WTC11 (cell line): ENCODE results near the gene GALNT16.

Experiments used
- ATF3 ChIP-seq: sonication (generic); formaldehyde crosslinking; conservative IDR thresholded peaks from 2 replicates; pipeline ENCODE4 v1.8.1; 2022; ENCODE audit warnings: mild to moderate bottlenecking, missing genetic modification reagents
- CTCF ChIP-seq: fragments of 200-600 bp; IDR thresholded peaks from 2 replicates; pipeline ENCODE4 v1.8.0; 2022; ENCODE audit warnings: antibody characterized with exemption
- ELF4 ChIP-seq: sonication (generic); formaldehyde crosslinking; IDR thresholded peaks from 2 replicates; pipeline ENCODE4 v1.8.1; 2022; ENCODE audit warnings: low read depth, mild to moderate bottlenecking, moderate library complexity, missing genetic modification reagents
- EMX1 ChIP-seq: fragments of 250-450 bp; sonication (Bioruptor Pico); IDR thresholded peaks from 2 replicates; pipeline ENCODE4 v1.8.0; 2021; ENCODE audit warnings: mild to moderate bottlenecking
- NFYB ChIP-seq: sonication (generic); formaldehyde crosslinking; conservative IDR thresholded peaks from 2 replicates; pipeline ENCODE4 v1.8.0; 2022; ENCODE audit warnings: low read depth, missing genetic modification reagents
- TCF7 ChIP-seq: sonication (generic); formaldehyde crosslinking; IDR thresholded peaks from 2 replicates; pipeline ENCODE4 v1.8.0; 2022; ENCODE audit warnings: mild to moderate bottlenecking, low read depth, missing genetic modification reagents, moderate library complexity
- TF ChIP-seq, protein P1 (sequence below): fragments of 250-450 bp; sonication (Bioruptor Pico); IDR thresholded peaks from 2 replicates; pipeline ENCODE4 v1.8.0; 2021; ENCODE audit warnings: mild to moderate bottlenecking

DNA sequence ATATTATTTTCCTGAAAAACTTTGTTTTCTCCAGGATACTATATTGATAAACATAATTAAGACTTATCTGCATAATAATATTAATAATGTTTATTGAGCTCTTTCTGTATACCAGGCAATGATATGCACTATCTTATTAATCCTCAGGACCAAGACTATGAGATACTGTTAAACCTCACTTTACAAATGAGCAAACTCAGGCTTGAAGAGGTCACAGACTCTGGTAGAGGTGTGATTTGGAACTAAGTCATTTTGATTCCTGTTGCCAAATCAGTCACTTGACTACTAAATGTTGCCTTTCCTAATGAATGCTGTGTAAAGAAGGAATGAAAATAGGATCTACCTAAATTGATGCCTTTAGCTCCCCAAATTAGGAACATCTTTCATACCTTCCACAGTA lies 145.8 kb downstream of the GALNT16 start:
- no peak for TF ChIP-seq NFYB (CRISPR knock-in tag)
- no peak for TF ChIP-seq TCF7 (CRISPR knock-in tag)
- TF ChIP-seq ATF3 (CRISPR knock-in tag): no peak
- TF ChIP-seq EMX1 (CRISPR knock-in tag): no peak
- TF ChIP-seq CTCF: no peak
- TF ChIP-seq, protein P1, sequence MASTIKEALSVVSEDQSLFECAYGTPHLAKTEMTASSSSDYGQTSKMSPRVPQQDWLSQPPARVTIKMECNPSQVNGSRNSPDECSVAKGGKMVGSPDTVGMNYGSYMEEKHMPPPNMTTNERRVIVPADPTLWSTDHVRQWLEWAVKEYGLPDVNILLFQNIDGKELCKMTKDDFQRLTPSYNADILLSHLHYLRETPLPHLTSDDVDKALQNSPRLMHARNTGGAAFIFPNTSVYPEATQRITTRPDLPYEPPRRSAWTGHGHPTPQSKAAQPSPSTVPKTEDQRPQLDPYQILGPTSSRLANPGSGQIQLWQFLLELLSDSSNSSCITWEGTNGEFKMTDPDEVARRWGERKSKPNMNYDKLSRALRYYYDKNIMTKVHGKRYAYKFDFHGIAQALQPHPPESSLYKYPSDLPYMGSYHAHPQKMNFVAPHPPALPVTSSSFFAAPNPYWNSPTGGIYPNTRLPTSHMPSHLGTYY (CRISPR knock-in tag): no peak
- TF ChIP-seq ELF4 (CRISPR knock-in tag): no peak
